Measurements from ENCODE around the gene ALDH3B2. TPM values are rescaled to one million over a fixed set of nuclear protein-coding genes. Genes with fewer than 3 reads are reported as not detected.
"Not testable (repeated sequence)": the region's sequence is repeated elsewhere in the genome, so short reads cannot be mapped to it uniquely, and the experiment has no call there.

Gene ALDH3B2
- total RNA-seq, 3 donors from 2014 or later, result 0.29 to 0.48 TPM; not detected in 1

- Histone ChIP-seq H3K9me3 (no peaks in the 10 kb centered on the region), H3K4me3 (no peak overlapping the region), H3K4me1 (ENCODE audit: low read depth) (peaks cover 4% of the 10 kb centered on the region), H3K36me3 (ENCODE audit: low read depth) (no peaks in the 10 kb centered on the region)
- ATAC-seq (no peak), DNase-seq (peak in 1 of 3 donors; percentile 44)
- intact Hi-C loops (cut with DNase I, micrococcal nuclease), result no loop called here
- TF ChIP-seq CTCF (IDR thresholded peaks at IDR 0.05), result no peak
Measured at GRCh38 chr11:67641338-67642172, 32.9 kb downstream of the ALDH3B2 start.

- no peaks in the 10 kb centered on the region for H3K4me1 ChIP-seq (ENCODE audit: low read depth)
- no peaks in the 10 kb centered on the region for H3K9me3 ChIP-seq
- TF ChIP-seq CTCF (IDR thresholded peaks at IDR 0.05), result no peak
- ATAC-seq (no peak), DNase-seq (peak in 1 of 3 donors; percentile 35)
- H3K4me3 ChIP-seq, result no peak overlapping the region
- no peaks in the 10 kb centered on the region for H3K36me3 ChIP-seq (ENCODE audit: low read depth)
- intact Hi-C loops (cut with DNase I, micrococcal nuclease), result no loop called here
Measured at GRCh38 chr11:67640758-67641337, 33.6 kb downstream of the ALDH3B2 start.

GRCh38 chr11:67640021-67640757 lies 34.2 kb downstream of the ALDH3B2 start:
- TF ChIP-seq CTCF (IDR thresholded peaks at IDR 0.05), result peak; percentile 32
- ATAC-seq, result peak; percentile 84
- Histone ChIP-seq H3K4me1 (ENCODE audit: low read depth) (no peaks in the 10 kb centered on the region), H3K9me3 (no peaks in the 10 kb centered on the region), H3K4me3 (no peak overlapping the region), H3K36me3 (ENCODE audit: low read depth) (no peaks in the 10 kb centered on the region)
- peak; percentile 76 to 83 (median 81) for DNase-seq
- intact Hi-C loops (cut with DNase I, micrococcal nuclease), result no loop called here

- TF ChIP-seq CTCF (IDR thresholded peaks at IDR 0.05), result no peak
- Histone ChIP-seq H3K36me3 (ENCODE audit: low read depth) (no peaks in the 10 kb centered on the region), H3K9me3 (no peaks in the 10 kb centered on the region), H3K4me3 (no peak within 1 kb of the TSS), H3K4me1 (ENCODE audit: low read depth) (no peaks in the 10 kb centered on the region)
- no peak for ATAC-seq
- peak in 1 of 3 donors; percentile 45 for DNase-seq
- intact Hi-C loops (cut with DNase I, micrococcal nuclease), result no loop called here
Measured at GRCh38 chr11:67639438-67639859, 35.0 kb downstream of the ALDH3B2 start, which contains the start of gene TBX10. Gene TBX10, minus strand, starts transcription at chr11:67639763. Its CDS starts 291 bp downstream, at chr11:67639472.

- Histone ChIP-seq H3K4me3 (no peak overlapping the region), H3K4me1 (ENCODE audit: low read depth) (no peaks in the 10 kb centered on the region), H3K36me3 (ENCODE audit: low read depth) (no peaks in the 10 kb centered on the region), H3K9me3 (no peaks in the 10 kb centered on the region)
- intact Hi-C loops (cut with DNase I, micrococcal nuclease), result no loop called here
- no peak for ATAC-seq
- TF ChIP-seq CTCF (IDR thresholded peaks at IDR 0.05), result no peak
- peak in 1 of 3 donors; percentile 50 for DNase-seq
Measured at GRCh38 chr11:67638535-67639437, 35.6 kb downstream of the ALDH3B2 start.

- intact Hi-C loops (cut with DNase I, micrococcal nuclease); H3K4me1 ChIP-seq (ENCODE audit: low read depth); H3K36me3 ChIP-seq (ENCODE audit: low read depth); ATAC-seq; H3K4me3 ChIP-seq; H3K9me3 ChIP-seq: not testable (repeated sequence)
- DNase-seq, result peak in 1 of 3 donors; percentile 35
Measured at GRCh38 chr11:67637441-67637840, 37.0 kb downstream of the ALDH3B2 start.

All from mucosa of descending colon (tissue), 3 donors.